ENCODE data around the gene EID2.
A peak's percentile ranks its signal among the peaks of the same experiment; 100 is the strongest.

The EID2 gene

GRCh38 chr19:39533003-39533512 lies 6.9 kb downstream of the EID2 start:
- no peak for DNase-seq

DNA sequence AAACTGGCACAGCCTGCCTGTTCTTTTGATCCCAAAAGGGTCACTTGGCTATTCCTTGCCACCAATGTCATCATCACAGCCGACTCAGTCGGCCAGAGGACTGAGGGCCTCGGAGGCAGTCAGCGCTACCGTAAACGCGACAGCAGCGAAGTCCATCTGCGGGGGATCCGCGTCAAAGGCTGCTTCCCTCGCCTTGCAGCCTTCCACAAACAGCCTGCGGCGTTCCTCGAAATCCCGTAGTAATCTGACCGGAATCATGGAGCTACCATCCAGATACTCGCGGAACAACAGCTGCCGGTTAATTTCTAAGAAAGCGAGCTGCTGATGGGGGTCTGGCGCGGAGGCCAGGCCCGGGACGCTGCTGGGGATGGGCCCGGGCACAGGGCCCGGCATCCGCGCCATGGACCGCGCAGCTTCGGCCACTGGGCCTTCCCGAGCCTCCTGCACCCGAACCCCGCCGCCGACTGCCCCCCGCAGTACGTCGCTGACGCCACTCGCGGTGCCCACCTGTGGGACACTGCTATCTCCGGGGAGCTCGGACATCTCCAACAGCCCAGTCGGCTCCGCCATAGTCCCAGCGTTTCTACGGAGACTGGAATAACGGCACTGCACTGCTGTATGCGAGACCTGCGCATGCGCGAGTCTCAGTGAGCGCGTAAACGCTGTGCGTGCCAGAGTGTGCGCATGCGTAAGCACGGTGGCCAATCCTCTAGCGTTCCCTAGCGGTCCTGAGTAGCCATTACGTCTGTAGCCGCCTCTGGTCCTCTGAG lies 7.5 kb downstream of the EID2 start, which contains the start of gene EID2B:
EID2B (minus strand) TSS at position 620 of the 770 bp plus-strand sequence; CDS start at position 570, 50 bp downstream.
- DNase-seq = peak; percentile 97

DNA sequence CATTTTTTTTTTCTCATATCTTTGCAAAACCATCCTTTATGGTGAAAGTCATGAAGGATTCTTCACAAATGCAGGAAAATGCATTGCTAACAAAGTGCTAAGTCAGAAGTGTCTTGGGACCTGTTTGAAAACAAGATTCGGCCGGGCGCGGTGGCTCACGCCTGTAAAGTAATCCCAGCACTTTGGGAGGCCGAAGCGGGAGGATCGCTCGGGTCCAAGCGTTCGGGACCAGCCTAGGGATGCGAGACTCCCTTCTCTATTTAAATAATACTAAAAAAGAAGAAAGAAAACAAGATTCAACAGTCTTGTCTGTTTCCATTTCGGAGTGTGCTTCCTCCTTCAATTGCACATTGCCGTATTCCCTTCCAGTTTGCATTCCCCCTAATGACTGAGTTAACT lies 8.1 kb downstream of the EID2 start:
- DNase-seq = no peak

DNA sequence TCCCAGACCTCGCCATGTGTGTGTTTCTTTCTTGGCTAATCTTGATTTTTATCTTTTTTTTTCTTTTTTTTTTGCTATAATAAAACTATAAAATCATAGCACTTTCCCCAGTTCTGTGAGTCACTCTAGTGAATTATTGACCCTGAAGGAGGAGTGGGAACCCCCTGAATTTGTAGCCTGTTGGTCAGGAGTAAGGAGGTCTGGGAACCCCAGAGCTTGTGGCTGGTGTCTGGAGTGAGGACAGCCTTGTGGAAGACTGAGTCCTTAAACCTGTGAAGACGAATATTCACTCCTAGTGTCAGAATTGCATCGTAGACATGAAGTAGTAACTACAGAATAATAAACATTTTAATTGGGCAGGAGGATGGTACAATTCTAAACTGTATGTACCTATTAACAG lies 14.8 kb downstream of the EID2 start:
- DNase-seq = no peak

DNA sequence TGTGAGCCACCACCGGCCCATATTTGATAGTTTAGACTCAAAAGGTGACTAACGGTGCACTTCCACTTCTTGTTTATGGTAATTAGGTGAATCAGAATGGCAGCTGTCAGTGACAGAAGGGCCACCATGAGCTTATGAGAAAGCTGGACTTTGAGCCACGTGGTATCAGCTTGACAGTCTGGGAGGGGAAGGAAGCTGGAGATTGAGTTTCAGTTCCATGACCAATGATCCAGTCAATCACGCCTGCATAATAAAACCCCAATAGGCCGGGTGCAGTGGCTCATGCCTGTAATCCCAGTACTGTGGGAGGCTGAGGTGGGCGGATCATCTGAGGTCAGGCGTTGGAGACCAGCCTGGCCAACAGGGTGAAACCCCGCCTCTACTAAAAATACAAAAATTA lies 15.5 kb downstream of the EID2 start:
- no peak for DNase-seq

DNA sequence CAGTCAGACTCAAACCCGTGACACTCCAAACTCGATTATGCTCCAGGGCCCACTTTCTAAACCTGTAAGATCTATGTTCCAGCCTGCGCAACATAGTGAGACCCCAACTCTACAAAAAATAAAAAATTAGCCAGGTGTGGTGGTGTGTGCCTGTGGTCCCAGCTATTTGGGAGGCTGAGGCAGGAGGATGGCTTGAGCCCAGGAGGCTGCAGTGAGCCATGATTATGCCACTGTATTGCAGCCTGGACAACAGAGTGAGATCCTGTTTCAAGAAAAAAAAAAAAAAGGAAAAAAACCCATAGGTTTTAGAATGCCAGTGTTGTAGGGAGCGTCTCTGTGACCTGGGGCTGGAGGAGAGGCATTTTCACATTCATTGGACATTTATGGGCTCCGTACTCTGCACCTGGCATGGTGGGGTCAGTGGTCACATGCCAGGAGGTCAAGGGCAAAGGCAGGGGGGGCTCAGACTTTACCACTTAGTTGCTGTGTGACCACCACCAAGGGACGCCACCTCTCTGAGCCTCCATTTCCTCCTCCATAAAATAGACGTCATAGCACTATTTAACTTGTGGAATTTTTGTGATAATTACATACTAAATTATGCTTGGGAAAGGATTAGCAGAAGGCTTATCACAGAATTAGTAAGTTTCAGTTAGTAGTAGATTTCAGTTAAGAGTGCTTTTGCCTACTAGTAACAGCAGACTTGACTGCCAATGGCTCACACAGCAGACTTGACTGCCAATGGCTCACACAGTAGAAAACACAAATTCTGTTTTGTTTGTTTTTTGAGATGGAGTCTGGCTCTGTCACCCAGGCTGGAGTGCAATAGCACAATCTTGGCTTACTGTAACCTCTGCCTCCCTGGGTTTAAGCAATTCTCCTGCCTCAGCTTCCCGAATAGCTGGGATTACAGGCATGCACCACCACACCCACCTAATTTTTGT lies 19.1 kb downstream of the EID2 start:
- DNase-seq = no peak

GRCh38 chr19:39518975-39519374 lies 21.0 kb downstream of the EID2 start:
- no peak for DNase-seq

DNA sequence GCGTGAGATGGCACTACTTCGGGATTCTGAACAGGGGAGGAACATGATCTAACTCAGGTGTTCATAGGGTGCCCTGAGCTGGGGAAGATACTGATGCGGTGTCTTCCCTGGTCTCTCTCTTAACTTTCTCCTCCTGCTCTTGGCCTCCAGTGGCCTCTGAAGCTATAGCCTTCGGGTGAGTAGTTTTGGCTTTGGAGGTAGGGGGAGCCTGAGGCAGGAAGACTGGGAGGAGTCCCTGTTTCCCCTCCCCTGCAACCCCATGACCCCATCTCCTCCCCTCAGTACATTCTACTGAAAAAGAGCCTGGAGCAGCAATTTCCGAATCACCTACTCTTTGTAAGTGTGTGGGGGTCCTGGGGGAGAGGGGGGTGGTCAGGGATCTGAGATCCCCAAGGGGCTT lies 21.5 kb downstream of the EID2 start:
- no peak for DNase-seq

DNA sequence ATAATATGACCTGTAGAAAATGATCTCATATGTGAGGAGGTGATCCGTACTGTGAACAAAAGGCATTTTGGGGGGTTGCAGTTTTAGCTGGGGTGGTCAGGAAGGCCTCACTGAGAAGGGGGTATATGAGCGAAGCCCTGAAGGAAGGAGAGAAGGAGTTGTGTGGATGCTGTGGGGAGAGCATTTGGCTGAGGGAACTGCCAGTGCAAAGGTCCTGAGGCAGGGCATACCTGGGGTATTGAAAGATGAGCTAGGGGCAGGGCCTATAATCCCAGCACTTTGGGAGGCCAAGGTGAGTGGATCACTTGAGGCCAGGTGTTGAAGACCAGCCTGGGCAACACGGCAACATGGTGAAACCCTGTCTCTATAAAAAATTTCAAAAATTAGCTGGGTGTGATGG lies 22.5 kb downstream of the EID2 start:
- no peak for DNase-seq

GRCh38 chr19:39516270-39516669 lies 23.7 kb downstream of the EID2 start:
- no peak for DNase-seq

- no peak for DNase-seq
Observed at GRCh38 chr19:39515551-39516191, 24.3 kb downstream of the EID2 start.

GRCh38 chr19:39514840-39515550 lies 25.0 kb downstream of the EID2 start, which contains the start of gene SELENOV:
Gene SELENOV (plus strand): TSS chr19:39515139. CDS start chr19:39515213, 74 bp downstream.
- peak; percentile 61 for DNase-seq

DNA sequence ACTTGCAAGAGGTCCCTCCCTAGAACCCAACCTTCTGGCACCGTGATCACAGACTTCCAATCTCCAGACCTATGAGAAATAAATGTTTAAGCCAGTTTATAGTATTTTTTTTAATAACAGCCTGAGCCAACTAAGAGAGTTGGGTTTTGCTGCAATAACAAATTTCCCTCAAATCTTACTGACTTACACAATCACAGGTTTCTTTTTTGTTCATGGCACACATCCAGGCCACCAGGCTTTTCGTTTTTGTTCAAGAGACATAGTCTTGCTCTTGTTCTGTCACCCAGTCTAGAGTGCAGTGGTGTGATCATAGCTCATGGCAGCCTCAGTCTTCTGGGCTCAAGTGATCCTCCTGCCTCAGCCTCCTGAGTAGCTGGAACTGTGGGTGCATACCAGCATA lies 27.0 kb downstream of the EID2 start:
- no peak for DNase-seq

GRCh38 chr19:39509233-39509632 lies 30.7 kb downstream of the EID2 start:
- DNase-seq = no peak

GRCh38 chr19:39508629-39509028 lies 31.3 kb downstream of the EID2 start:
- DNase-seq = no peak

- peak; percentile 32 for DNase-seq
Observed at GRCh38 chr19:39507715-39508364, 32.1 kb downstream of the EID2 start.

DNA sequence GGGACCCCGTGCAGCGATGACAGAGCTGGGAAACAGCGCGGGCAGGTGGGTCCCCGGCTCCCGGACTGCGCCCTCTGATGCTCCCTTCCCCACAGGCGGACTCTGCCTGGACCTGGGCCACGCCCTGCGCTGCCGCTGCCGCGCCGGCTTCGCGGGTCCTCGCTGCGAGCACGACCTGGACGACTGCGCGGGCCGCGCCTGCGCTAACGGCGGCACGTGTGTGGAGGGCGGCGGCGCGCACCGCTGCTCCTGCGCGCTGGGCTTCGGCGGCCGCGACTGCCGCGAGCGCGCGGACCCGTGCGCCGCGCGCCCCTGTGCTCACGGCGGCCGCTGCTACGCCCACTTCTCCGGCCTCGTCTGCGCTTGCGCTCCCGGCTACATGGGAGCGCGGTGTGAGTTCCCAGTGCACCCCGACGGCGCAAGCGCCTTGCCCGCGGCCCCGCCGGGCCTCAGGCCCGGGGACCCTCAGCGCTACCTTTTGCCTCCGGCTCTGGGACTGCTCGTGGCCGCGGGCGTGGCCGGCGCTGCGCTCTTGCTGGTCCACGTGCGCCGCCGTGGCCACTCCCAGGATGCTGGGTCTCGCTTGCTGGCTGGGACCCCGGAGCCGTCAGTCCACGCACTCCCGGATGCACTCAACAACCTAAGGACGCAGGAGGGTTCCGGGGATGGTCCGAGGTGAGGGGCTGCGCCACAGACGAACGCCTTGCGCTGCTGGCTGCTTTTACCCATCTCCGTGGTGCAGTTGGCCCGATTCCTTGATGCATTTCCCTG lies 32.8 kb downstream of the EID2 start:
- peak; percentile 81 for DNase-seq

DNA sequence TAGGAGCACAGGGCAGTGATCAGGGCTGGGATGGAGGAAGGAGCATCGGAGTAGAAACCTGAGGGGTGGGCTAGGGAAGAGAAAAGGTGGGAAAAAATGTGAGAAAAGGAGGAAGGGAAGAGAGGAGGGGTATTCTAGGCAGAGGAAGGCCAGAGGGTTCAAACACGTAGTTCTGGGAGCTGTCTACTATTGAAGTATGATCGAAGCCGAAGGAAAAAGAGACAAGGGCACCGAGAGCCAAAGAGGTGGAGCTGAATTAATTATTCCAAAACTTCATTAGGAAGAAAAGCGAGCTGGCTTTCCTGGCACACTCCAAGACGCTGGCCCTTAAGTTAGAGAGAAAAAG lies 33.4 kb downstream of the EID2 start:
- no peak for DNase-seq

DNA sequence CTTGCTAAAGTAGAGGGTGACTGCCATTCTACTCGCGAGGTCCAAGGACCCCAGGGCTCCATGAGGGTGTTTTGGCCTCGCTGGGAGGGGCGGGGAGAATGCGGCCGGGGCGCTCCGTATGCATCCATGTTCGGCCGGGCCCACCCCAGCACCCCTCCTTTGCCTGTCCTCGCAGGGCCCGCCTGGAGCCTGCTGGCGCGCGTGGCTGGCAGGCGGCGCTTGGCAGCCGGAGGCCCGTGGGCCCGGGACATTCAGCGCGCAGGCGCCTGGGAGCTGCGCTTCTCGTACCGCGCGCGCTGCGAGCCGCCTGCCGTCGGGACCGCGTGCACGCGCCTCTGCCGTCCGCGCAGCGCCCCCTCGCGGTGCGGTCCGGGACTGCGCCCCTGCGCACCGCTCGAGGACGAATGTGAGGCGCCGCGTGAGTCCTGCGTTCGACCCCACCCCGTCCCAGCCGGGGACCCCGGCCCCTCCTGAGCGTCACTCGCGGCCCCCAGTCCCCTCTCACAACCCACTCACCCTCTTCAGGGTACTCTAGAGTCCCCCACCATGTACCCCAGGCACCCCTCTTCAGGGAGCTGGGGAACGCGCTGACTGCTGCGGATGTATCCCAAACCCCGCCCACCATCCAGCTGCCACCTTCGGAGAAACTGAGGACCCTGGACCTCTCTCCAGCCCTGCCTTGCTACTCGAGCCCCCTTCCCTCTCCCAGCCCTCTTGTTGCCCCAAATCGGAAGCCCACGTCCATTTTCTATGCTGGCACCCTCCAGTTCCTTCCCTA lies 37.1 kb downstream of the EID2 start:
- no peak for DNase-seq

DNA sequence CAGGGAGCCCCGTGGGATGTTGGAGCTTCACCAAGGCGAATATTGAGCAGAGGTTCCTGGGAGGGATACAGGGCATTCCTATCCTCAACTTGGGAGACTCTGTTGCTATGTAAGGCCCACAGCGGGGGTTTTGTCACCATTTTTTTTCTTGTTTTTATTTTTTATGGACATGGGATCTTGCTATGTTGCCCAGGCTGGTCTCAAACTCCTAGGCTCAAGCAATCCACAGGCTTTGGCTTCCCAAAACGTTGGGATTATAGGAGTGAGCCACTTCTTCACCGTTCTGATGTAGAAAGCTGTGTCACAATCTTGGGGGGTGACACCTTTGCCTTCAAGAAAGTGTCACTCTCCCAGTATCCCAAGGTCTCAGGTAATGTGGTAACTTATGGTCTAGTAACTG lies 38.6 kb downstream of the EID2 start:
- no peak for DNase-seq
